Sigmoid colon (tissue), 7 donors: ENCODE measurements around the gene KCNAB2. TPM values are rescaled to one million over a fixed set of nuclear protein-coding genes. Genes with fewer than 3 reads are reported as not detected.

Source experiments
- DNase-seq: peaks from one replicate; pipeline ENCODE4 v3.0.0-alpha.2; 2019
- H3K27ac ChIP-seq, 4 donors: fragments of 200-600 bp; sonication (generic); one replicate each; pipeline ENCODE4 v1.5.1; 2016 to 2019; ENCODE audit warnings: mild to moderate bottlenecking in 1 of 4
- H3K27me3 ChIP-seq, 3 donors: fragments of 200-600 bp; sonication (generic); one replicate each; pipeline ENCODE4 v1.5.1; 2019; ENCODE audit warnings: mild to moderate bottlenecking in 1 of 3
- H3K36me3 ChIP-seq, 4 donors: fragments of 200-600 bp; sonication (generic); one replicate each; pipeline ENCODE4 v1.5.1; 2016 to 2019
- H3K4me1 ChIP-seq, 4 donors: fragments of 200-600 bp; sonication (generic); one replicate each; pipeline ENCODE4 v1.5.1; 2017 to 2019
- H3K4me3 ChIP-seq, 4 donors: fragments of 200-600 bp; sonication (generic); one replicate each; pipeline ENCODE4 v1.5.1; 2017 to 2019; ENCODE audit warnings: mild to moderate bottlenecking in 2 of 4, moderate library complexity in 1 of 4
- H3K9me3 ChIP-seq, 4 donors: fragments of 200-600 bp in 3 of 4; sonication (generic) in 3 of 4; one replicate each; pipeline versions ENCODE4 v1.5.1 to v1.6.1; 2013 to 2019
- EP300 ChIP-seq, 4 donors: sonication (generic); formaldehyde crosslinking; IDR thresholded peaks; one replicate each; pipeline ENCODE4 v1.6.1; 2017; ENCODE audit warnings: antibody characterized with exemption in 4 of 4
- POLR2A ChIP-seq, 2 donors: fragments of 450-650 bp; IDR thresholded peaks; one replicate each; pipeline ENCODE4 v1.6.1; 2016; ENCODE audit warnings: antibody characterized with exemption in 2 of 2, mild to moderate bottlenecking in 2 of 2, moderate library complexity in 2 of 2
- POLR2AphosphoS5 ChIP-seq, 4 donors: sonication (generic); formaldehyde crosslinking; IDR thresholded peaks; one replicate each; pipeline ENCODE4 v1.6.1; 2017; ENCODE audit warnings: antibody characterized with exemption in 4 of 4
- WGBS, 2 donors: extraction: QIAGEN DNeasy Blood & Tissue Kit; methylation state at CpG; one replicate each; pipeline ENCODE4 v1.1.7; 2013; 5-methylcytosine and 5-hydroxymethylcytosine counted together
- intact Hi-C: fragments of 100-400 bp; cut with DNase I; formaldehyde crosslinking; loops from one replicate; pipeline ENCODE4 v1.15.1; 2023
- polyA plus RNA-seq, 3 donors: library from polyadenylated mRNA; stranded (reverse); fragments of 200-250 nt; gene quantifications; one replicate each; pipeline ENCODE4 v1.2.3, GENCODE V29; 2013
- total RNA-seq, 4 donors: library from RNA; depleted of rRNA; stranded (reverse); fragments of >200 nt; gene quantifications; one replicate each; pipeline ENCODE4 v1.1.0, GENCODE V29; 2016
- TF ChIP-seq, protein P1 (sequence below), 4 experiments: fragments of 450-650 bp in 3 of 4; fragments of 200-600 bp in 1 of 4; IDR thresholded peaks; one replicate each; pipeline ENCODE4 v1.5.1; 2016 to 2019; ENCODE audit warnings: antibody characterized with exemption in 4 of 4, mild to moderate bottlenecking in 3 of 4, moderate library complexity in 2 of 4
- donor health status: healthy with polysubstance abuse.
- donor health status: Bipolar disorder and iron deficiency.
- donor health status: healthy.

KCNAB2 gene
- total and polyA plus RNA-seq, 7 donors, result 3.0 to 23.5 (median 7.7) TPM

DNA sequence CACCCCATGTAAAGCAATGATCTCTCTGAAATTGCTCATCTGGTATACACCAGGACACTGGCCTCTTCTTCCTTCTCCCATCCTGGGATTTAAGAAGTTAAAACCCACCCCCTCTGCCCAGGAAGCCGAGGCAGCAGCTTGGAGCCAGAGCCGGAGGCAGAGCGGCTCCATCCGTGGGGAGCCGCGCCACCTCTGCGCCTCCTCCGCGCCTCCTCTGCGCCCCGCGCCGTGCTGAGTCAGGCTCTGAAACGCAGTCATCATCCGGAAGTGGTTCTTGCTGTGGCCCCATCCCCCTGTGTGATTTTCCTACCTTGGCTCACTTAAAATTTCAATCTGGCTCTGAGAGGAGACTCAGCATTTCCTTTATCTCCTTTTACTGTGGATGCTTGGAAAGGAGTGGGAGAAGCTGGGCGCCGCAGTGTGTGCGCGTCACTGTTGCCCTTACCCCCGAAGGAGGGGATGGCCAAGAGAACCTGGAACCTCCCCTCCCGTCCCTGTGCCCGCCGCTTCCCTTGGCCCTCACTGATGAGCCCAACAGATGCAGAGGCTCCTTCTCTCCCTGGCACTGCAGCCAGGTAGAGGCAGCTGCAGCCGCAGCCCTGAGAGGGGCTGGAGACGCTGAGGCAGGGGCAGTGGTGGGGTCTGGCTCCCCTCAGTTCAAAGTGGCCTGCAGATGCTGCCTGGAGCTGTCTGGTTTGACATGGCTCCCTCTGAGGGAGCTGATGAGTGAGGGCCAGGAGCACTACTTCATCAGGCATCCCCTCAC, 38.2 kb upstream of the KCNAB2 start:
- no peaks in the 10 kb centered on the region for H3K9me3 ChIP-seq
- intact Hi-C loops, result no loop called here
- no peak overlapping the region for H3K27ac ChIP-seq
- no peak overlapping the region for H3K4me3 ChIP-seq
- TF ChIP-seq POLR2A (IDR thresholded peaks at IDR 0.05) (no peak), POLR2AphosphoS5 (IDR thresholded peaks at IDR 0.05) (no peak), EP300 (IDR thresholded peaks at IDR 0.05) (no peak)
- TF ChIP-seq, protein P1, sequence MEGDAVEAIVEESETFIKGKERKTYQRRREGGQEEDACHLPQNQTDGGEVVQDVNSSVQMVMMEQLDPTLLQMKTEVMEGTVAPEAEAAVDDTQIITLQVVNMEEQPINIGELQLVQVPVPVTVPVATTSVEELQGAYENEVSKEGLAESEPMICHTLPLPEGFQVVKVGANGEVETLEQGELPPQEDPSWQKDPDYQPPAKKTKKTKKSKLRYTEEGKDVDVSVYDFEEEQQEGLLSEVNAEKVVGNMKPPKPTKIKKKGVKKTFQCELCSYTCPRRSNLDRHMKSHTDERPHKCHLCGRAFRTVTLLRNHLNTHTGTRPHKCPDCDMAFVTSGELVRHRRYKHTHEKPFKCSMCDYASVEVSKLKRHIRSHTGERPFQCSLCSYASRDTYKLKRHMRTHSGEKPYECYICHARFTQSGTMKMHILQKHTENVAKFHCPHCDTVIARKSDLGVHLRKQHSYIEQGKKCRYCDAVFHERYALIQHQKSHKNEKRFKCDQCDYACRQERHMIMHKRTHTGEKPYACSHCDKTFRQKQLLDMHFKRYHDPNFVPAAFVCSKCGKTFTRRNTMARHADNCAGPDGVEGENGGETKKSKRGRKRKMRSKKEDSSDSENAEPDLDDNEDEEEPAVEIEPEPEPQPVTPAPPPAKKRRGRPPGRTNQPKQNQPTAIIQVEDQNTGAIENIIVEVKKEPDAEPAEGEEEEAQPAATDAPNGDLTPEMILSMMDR (IDR thresholded peaks at IDR 0.05), result no peak
- 62 to 83% methylated on average over 25 of the region's 25 CpGs for WGBS, 2 donors
- H3K4me1 ChIP-seq, result no peaks in the 10 kb centered on the region
- no peaks in the 10 kb centered on the region for H3K27me3 ChIP-seq
- DNase-seq, result no peak
- no peaks in the 10 kb centered on the region for H3K36me3 ChIP-seq

DNA sequence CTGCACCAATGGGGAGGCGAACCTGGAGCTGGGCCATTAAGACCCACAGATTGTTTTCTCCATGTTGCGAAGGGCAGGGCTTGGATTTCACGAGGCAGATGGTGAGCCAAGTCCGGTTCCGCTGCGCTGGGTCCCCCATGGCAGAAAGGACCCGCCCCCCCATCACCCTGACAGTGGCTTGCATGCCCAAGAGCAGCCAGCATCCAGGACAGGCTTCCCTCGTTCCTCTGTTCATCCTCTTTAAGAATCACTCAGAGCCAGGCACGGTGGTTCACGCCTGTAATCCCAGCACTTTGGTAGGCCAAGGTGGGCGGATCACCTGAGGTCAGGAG, 37.6 kb upstream of the KCNAB2 start:
- H3K4me1 ChIP-seq, result no peaks in the 10 kb centered on the region
- intact Hi-C loops, result no loop called here
- no peak overlapping the region for H3K27ac ChIP-seq
- TF ChIP-seq, protein P1 (IDR thresholded peaks at IDR 0.05), result no peak
- TF ChIP-seq POLR2A (IDR thresholded peaks at IDR 0.05), result no peak
- TF ChIP-seq POLR2AphosphoS5 (IDR thresholded peaks at IDR 0.05), result no peak
- TF ChIP-seq EP300 (IDR thresholded peaks at IDR 0.05), result no peak
- WGBS, 2 donors, result 88 to 91% methylated on average over 11 of the region's 11 CpGs
- no peaks in the 10 kb centered on the region for H3K36me3 ChIP-seq
- no peak for DNase-seq
- H3K9me3 ChIP-seq, result no peaks in the 10 kb centered on the region
- H3K27me3 ChIP-seq, result no peaks in the 10 kb centered on the region
- no peak overlapping the region for H3K4me3 ChIP-seq

DNA sequence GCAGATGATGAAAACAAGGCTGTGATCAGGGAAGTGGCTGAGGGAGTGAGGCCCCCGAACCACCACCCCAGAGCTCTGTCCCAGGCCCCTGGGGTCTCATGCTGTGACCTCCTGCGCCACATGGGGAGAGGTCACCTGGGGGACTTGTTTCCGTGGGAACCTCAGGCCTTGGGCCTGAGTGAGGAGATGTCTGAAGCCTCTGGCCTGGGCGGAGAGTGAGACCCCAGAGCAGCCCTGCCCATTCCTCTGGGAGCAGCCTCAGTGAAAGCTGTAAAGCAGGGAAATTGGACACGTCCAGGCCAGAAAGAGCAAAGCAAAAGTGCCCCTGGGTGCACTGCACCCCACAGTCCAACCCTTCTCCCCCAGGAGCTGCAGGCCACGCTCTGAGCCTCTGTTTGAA, 37.0 kb upstream of the KCNAB2 start:
- Histone ChIP-seq H3K36me3 (no peaks in the 10 kb centered on the region), H3K27me3 (no peaks in the 10 kb centered on the region), H3K4me3 (no peak overlapping the region), H3K9me3 (no peaks in the 10 kb centered on the region), H3K27ac (no peak overlapping the region), H3K4me1 (no peaks in the 10 kb centered on the region)
- TF ChIP-seq POLR2AphosphoS5 (IDR thresholded peaks at IDR 0.05) (no peak), POLR2A (IDR thresholded peaks at IDR 0.05) (no peak), EP300 (IDR thresholded peaks at IDR 0.05) (no peak)
- TF ChIP-seq, protein P1 (IDR thresholded peaks at IDR 0.05), result no peak
- DNase-seq, result no peak
- 73 to 77% methylated on average over 6 of the region's 6 CpGs for WGBS, 2 donors
- intact Hi-C loops, result no loop called here

DNA sequence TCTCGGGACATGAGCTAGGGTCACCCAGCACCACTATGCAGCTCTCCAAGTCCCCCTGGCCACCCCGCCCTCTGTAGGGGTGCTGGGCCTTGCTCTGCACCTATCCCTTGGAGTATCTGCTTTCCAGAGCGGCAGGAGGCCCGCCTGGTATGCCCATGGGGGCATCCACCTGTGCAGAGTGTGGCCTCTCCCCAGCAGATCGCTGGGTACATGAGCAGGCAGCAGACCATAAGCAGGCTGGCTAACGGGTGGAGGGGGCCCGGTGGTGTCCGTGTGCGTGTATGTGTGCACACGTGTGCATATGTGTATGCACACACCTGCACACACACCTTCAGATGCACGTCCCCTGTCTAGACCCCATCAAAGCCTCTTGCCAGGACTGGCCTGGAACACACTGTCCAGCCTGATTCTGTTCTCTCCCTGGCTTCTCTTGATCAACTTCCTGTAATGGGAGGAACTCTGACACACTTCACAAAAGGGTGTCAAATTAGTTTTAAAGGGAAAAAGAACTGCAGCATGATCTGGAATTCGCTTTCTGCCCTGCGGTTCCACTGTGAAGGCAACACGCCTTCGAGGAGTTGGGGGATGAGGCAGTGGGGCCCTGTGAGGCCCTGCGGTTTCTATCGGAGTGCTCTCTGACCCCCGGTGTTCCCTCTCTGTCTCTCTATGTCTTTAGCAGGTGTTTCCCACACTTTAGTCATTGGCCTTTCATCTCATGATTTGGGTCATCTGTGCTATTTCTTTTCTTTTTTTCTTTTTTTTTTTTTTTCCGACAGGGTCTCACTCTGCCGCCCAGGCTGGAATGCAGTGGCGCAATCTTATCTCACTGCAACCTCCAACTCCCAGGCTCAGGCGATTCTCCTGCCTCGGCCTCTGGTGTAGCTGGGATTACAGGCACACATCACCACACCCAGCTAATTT, 36.3 kb upstream of the KCNAB2 start:
- no peak overlapping the region for H3K27ac ChIP-seq
- WGBS, 2 donors, result 91 to 94% methylated on average over 23 of the region's 23 CpGs
- intact Hi-C loops, result no loop called here
- no peak for DNase-seq
- no peaks in the 10 kb centered on the region for H3K36me3 ChIP-seq
- no peaks in the 10 kb centered on the region for H3K27me3 ChIP-seq
- no peaks in the 10 kb centered on the region for H3K4me1 ChIP-seq
- TF ChIP-seq, protein P1 (IDR thresholded peaks at IDR 0.05), result no peak
- TF ChIP-seq POLR2AphosphoS5 (IDR thresholded peaks at IDR 0.05), result no peak
- no peak for TF ChIP-seq POLR2A (IDR thresholded peaks at IDR 0.05)
- TF ChIP-seq EP300 (IDR thresholded peaks at IDR 0.05), result no peak
- no peak overlapping the region for H3K4me3 ChIP-seq
- no peaks in the 10 kb centered on the region for H3K9me3 ChIP-seq
